Fibroblast of the aortic adventitia (primary cell): ENCODE data around the gene RHOT1. TPM values are rescaled to one million over a fixed set of nuclear protein-coding genes. Genes with fewer than 3 reads are reported as not detected.

Source experiments
- DNase-seq: peaks from one replicate; pipeline ENCODE4 v3.0.0-alpha.2; 2010; ENCODE audit warnings: low read depth
- H3K4me3 ChIP-seq: 2 replicates; pipeline ENCODE4 v1.5.1; 2011; ENCODE audit warnings: low read depth, mild to moderate bottlenecking, control low read depth, low read length, moderate library complexity
- CTCF ChIP-seq: IDR thresholded peaks from 2 replicates; pipeline ENCODE4 v1.5.1; 2011; ENCODE audit warnings: mild to moderate bottlenecking, low read length, control low read depth, inconsistent platforms; ENCODE audit not compliant: insufficient read depth
- total RNA-seq: library from RNA; depleted of rRNA; stranded (reverse); fragments of >200 nt; gene quantifications from 2 replicates; pipeline ENCODE4 v1.2.3, GENCODE V29; 2012; ENCODE audit warnings: low replicate concordance

RHOT1 gene
- total RNA-seq, 1 donor, result 50.5 TPM

- no peak for DNase-seq
- no peak for TF ChIP-seq CTCF
- H3K4me3 ChIP-seq, result no peak overlapping the region
Measured at GRCh38 chr17:32208436-32208835, 66.1 kb downstream of the RHOT1 start.

- no peak for DNase-seq
- TF ChIP-seq CTCF, result no peak
- no peak overlapping the region for H3K4me3 ChIP-seq
Measured at GRCh38 chr17:32209608-32210007, 67.3 kb downstream of the RHOT1 start.

- TF ChIP-seq CTCF, result no peak
- no peak for DNase-seq
- no peak overlapping the region for H3K4me3 ChIP-seq
Measured at GRCh38 chr17:32211671-32212070, 69.4 kb downstream of the RHOT1 start.

- DNase-seq, result no peak
- TF ChIP-seq CTCF, result no peak
- no peak overlapping the region for H3K4me3 ChIP-seq
Measured at GRCh38 chr17:32215696-32216095, 73.4 kb downstream of the RHOT1 start.

- DNase-seq, result no peak
- no peak for TF ChIP-seq CTCF
- H3K4me3 ChIP-seq, result no peak overlapping the region
Measured at GRCh38 chr17:32222621-32223020, 80.3 kb downstream of the RHOT1 start.

- H3K4me3 ChIP-seq, result no peak overlapping the region
- TF ChIP-seq CTCF, result no peak
- no peak for DNase-seq
Measured at GRCh38 chr17:32223703-32224102, 81.4 kb downstream of the RHOT1 start.

- no peak for DNase-seq
- TF ChIP-seq CTCF, result no peak
- H3K4me3 ChIP-seq, result no peak overlapping the region
Measured at GRCh38 chr17:32226886-32227285, 84.6 kb downstream of the RHOT1 start.
